ENCODE data around the gene DPM3. TPM values are rescaled to one million over a fixed set of nuclear protein-coding genes. Genes with fewer than 3 reads are reported as not detected.

Gene DPM3
- total and polyA plus RNA-seq, 9 of the 15 experiments (the other 6 are each of a cell fraction or from before 2014, with no cell fraction given) = 3.7 to 120 (median 36.4) TPM

- TF ChIP-seq ZHX1 (conservative IDR thresholded peaks at IDR 0.05; ENCODE audit: low read length) (0 out of 2 replicates have a peak, but pooled peaks have one; percentile 69), ZFX (CRISPR knock-in tag; IDR thresholded peaks at IDR 0.05) (no peak), ZNF184 (CRISPR knock-in tag; IDR thresholded peaks at IDR 0.05) (no peak), MTF1 (CRISPR knock-in tag; IDR thresholded peaks at IDR 0.05; ENCODE audit: borderline replicate concordance) (no peak), TSC22D4 (tag; IDR thresholded peaks at IDR 0.05) (no peak), BCL6 (CRISPR knock-in tag; IDR thresholded peaks at IDR 0.05) (no peak), ZNF274 (IDR thresholded peaks at IDR 0.05; ENCODE audit: borderline replicate concordance, low read depth, low read length) (no peak), ZNF561 (CRISPR knock-in tag; conservative IDR thresholded peaks at IDR 0.05) (no peak)
- TF ChIP-seq, protein P1, sequence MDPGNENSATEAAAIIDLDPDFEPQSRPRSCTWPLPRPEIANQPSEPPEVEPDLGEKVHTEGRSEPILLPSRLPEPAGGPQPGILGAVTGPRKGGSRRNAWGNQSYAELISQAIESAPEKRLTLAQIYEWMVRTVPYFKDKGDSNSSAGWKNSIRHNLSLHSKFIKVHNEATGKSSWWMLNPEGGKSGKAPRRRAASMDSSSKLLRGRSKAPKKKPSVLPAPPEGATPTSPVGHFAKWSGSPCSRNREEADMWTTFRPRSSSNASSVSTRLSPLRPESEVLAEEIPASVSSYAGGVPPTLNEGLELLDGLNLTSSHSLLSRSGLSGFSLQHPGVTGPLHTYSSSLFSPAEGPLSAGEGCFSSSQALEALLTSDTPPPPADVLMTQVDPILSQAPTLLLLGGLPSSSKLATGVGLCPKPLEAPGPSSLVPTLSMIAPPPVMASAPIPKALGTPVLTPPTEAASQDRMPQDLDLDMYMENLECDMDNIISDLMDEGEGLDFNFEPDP (CRISPR knock-in tag; IDR thresholded peaks at IDR 0.05) = no peak
- TF ChIP-seq, protein P2, sequence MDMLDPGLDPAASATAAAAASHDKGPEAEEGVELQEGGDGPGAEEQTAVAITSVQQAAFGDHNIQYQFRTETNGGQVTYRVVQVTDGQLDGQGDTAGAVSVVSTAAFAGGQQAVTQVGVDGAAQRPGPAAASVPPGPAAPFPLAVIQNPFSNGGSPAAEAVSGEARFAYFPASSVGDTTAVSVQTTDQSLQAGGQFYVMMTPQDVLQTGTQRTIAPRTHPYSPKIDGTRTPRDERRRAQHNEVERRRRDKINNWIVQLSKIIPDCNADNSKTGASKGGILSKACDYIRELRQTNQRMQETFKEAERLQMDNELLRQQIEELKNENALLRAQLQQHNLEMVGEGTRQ (CRISPR knock-in tag; IDR thresholded peaks at IDR 0.05) = no peak
- TF ChIP-seq, protein P3, sequence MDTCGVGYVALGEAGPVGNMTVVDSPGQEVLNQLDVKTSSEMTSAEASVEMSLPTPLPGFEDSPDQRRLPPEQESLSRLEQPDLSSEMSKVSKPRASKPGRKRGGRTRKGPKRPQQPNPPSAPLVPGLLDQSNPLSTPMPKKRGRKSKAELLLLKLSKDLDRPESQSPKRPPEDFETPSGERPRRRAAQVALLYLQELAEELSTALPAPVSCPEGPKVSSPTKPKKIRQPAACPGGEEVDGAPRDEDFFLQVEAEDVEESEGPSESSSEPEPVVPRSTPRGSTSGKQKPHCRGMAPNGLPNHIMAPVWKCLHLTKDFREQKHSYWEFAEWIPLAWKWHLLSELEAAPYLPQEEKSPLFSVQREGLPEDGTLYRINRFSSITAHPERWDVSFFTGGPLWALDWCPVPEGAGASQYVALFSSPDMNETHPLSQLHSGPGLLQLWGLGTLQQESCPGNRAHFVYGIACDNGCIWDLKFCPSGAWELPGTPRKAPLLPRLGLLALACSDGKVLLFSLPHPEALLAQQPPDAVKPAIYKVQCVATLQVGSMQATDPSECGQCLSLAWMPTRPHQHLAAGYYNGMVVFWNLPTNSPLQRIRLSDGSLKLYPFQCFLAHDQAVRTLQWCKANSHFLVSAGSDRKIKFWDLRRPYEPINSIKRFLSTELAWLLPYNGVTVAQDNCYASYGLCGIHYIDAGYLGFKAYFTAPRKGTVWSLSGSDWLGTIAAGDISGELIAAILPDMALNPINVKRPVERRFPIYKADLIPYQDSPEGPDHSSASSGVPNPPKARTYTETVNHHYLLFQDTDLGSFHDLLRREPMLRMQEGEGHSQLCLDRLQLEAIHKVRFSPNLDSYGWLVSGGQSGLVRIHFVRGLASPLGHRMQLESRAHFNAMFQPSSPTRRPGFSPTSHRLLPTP (IDR thresholded peaks at IDR 0.05; ENCODE audit: borderline replicate concordance, extremely low read depth, insufficient read length) = no peak
- TF ChIP-seq, protein P4, sequence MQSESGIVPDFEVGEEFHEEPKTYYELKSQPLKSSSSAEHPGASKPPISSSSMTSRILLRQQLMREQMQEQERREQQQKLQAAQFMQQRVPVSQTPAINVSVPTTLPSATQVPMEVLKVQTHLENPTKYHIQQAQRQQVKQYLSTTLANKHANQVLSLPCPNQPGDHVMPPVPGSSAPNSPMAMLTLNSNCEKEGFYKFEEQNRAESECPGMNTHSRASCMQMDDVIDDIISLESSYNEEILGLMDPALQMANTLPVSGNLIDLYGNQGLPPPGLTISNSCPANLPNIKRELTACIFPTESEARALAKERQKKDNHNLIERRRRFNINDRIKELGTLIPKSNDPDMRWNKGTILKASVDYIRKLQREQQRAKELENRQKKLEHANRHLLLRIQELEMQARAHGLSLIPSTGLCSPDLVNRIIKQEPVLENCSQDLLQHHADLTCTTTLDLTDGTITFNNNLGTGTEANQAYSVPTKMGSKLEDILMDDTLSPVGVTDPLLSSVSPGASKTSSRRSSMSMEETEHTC (IDR thresholded peaks at IDR 0.05) = no peak
- TF ChIP-seq, protein P5, sequence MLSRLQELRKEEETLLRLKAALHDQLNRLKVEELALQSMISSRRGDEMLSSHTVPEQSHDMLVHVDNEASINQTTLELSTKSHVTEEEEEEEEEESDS (CRISPR knock-in tag; IDR thresholded peaks at IDR 0.05) = no peak
- TF ChIP-seq, protein P6, sequence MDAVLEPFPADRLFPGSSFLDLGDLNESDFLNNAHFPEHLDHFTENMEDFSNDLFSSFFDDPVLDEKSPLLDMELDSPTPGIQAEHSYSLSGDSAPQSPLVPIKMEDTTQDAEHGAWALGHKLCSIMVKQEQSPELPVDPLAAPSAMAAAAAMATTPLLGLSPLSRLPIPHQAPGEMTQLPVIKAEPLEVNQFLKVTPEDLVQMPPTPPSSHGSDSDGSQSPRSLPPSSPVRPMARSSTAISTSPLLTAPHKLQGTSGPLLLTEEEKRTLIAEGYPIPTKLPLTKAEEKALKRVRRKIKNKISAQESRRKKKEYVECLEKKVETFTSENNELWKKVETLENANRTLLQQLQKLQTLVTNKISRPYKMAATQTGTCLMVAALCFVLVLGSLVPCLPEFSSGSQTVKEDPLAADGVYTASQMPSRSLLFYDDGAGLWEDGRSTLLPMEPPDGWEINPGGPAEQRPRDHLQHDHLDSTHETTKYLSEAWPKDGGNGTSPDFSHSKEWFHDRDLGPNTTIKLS (IDR thresholded peaks at IDR 0.05; ENCODE audit: borderline replicate concordance, low read depth) = peak; percentile 2; the same call in 1 of the 2 replicates
Measured at GRCh38 chr1:155172732-155173477, 32.6 kb upstream of the DPM3 start, which contains the start of gene KRTCAP2 (continued).

All from K562 (cell line).